Measurements from ENCODE around the gene P4HA3. TPM values are rescaled to one million over a fixed set of nuclear protein-coding genes. Genes with fewer than 3 reads are reported as not detected.

Gene P4HA3
- total and polyA plus RNA-seq, 12 donors, result 0.52 to 2.9 (median 1.0) TPM; not detected in 1

DNA sequence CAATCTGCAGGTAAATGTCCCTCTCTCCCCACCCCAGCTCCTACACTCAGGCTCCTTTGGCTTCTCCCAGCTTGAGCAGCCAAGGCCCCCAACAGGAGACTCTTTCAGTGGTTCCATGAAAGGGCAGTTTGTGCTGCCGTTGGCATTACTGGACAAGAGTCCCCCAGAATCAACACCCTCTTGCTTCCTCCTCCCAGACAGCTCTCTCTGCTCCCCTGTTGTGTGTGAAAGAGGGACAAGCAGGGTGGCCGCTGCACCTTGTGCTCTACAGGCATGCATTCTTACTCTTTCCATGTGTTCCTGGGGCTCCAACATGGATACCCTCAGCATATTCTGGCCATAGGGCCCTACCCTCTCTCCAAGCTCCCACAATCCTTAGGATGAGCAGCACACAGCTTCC, 48.7 kb downstream of the P4HA3 start:
- H3K4me1 ChIP-seq (replicated peaks in 1 of 2), result no peaks in the 10 kb centered on the region
- H3K9me3 ChIP-seq (replicated peaks in 1 of 3), result no peaks in the 10 kb centered on the region
- H3K4me3 ChIP-seq, result no peak overlapping the region
- intact Hi-C loops (cut with DNase I), result loop anchor here in 1 of 2 donors (10.0 kb wide), 1 partner anchor 52 kb away; the partner anchor contains the start of gene P4HA3
- no peaks in the 10 kb centered on the region for H3K27me3 ChIP-seq
- H3K27ac ChIP-seq, result no peak overlapping the region
- TF ChIP-seq, protein P1, sequence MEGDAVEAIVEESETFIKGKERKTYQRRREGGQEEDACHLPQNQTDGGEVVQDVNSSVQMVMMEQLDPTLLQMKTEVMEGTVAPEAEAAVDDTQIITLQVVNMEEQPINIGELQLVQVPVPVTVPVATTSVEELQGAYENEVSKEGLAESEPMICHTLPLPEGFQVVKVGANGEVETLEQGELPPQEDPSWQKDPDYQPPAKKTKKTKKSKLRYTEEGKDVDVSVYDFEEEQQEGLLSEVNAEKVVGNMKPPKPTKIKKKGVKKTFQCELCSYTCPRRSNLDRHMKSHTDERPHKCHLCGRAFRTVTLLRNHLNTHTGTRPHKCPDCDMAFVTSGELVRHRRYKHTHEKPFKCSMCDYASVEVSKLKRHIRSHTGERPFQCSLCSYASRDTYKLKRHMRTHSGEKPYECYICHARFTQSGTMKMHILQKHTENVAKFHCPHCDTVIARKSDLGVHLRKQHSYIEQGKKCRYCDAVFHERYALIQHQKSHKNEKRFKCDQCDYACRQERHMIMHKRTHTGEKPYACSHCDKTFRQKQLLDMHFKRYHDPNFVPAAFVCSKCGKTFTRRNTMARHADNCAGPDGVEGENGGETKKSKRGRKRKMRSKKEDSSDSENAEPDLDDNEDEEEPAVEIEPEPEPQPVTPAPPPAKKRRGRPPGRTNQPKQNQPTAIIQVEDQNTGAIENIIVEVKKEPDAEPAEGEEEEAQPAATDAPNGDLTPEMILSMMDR (IDR thresholded peaks at IDR 0.05), result no peak
- TF ChIP-seq POLR2A (IDR thresholded peaks at IDR 0.05), result no peak
- WGBS, 4 donors, result 77 to 100% (median 92%) methylated on average over 2 of the region's 2 CpGs
- no peak for DNase-seq
- H3K36me3 ChIP-seq (replicated peaks in 1 of 2), result no peaks in the 10 kb centered on the region

DNA sequence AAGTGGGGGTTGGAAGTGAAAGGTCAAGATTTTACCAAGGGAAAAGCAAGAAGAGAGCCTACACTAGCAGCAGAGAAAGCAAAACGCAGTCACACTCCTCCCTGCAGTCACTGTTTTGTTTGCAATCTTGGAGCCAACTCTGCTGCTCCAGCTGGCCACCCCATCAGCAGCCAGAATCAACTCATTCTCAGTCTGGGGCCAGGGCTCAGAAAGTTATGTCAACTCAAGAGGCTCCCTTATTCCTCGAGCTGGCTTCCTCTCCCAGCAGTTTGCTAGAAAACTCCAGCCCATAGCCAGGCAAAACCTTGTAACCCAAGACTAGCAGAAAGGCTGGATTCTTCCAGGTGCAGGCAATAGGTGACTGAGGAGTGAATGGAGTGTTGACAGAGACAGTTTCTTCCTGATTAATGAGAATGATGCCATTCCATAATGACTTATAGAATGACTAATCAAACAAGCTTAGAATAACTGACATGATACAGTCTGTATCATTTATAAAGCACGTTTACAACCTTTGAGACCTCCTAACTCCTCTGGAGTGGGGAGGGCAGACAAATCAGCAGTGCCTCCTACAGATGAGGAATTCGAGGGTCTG, 53.4 kb downstream of the P4HA3 start:
- DNase-seq, result peak in 5 of 7 donors; percentile 18 to 56 (median 29)
- intact Hi-C loops (cut with DNase I), result loop anchor here (5.0 to 10.0 kb wide), 5 partner anchors 64 to 307 kb away; no protein-coding TSS in a partner anchor

DNA sequence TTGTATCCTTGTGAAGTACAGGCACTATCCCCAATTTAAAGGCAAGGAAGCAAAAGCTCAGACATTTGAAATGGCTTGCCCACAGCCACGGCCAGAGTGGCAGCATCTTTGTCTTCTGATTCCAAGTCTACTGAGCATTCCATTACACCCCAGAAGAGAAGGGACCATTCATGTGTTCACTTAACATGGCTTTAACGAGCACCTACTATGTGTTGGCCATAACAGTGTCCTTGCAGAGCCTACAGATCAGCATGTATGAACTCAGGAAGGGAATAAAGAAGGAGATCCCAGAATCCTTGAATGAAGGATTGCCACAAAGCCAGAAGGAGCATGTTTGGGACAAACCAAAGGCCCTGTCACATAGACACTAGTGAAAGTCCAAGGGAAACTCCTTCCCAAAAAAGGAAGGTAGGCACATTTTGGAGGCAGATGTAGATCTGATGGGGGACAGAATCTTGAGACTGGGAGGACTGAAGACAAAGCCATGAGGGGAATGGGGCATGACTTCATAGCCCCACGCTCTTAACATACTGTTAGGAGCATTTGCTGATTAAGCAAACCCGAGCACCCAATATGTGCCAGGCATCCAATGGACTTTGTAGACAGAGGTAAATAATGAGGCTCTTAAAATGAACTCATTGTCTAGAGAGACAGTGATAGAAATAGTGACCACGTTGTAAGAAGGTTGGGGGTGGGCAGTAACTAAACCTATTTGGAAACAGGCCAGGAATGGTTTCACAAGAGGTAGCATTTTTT, 54.9 kb downstream of the P4HA3 start:
- WGBS, 4 donors, result 77 to 87% (median 85%) methylated on average over 5 of the region's 5 CpGs
- H3K27ac ChIP-seq, result no peak overlapping the region
- H3K27me3 ChIP-seq, result no peaks in the 10 kb centered on the region
- H3K36me3 ChIP-seq (replicated peaks in 1 of 2), result peaks cover 0 to 35% of the 10 kb centered on the region in 2 donors
- no peak for DNase-seq
- no peaks in the 10 kb centered on the region for H3K9me3 ChIP-seq (replicated peaks in 1 of 3)
- H3K4me3 ChIP-seq, result no peak overlapping the region
- no peak for TF ChIP-seq POLR2A (IDR thresholded peaks at IDR 0.05)
- TF ChIP-seq, protein P1 (IDR thresholded peaks at IDR 0.05), result no peak
- intact Hi-C loops (cut with DNase I), result loop anchor here (5.0 to 10.0 kb wide), 5 partner anchors 66 to 308 kb away; no protein-coding TSS in a partner anchor
- H3K4me1 ChIP-seq (replicated peaks in 1 of 2), result no peaks in the 10 kb centered on the region

More for the DNA sequence above, 53.4 kb downstream of the P4HA3 start:
- H3K27me3 ChIP-seq, result no peaks in the 10 kb centered on the region
- no peak for TF ChIP-seq POLR2A (IDR thresholded peaks at IDR 0.05)
- TF ChIP-seq, protein P1 (IDR thresholded peaks at IDR 0.05), result no peak
- no peak overlapping the region for H3K27ac ChIP-seq
- no peaks in the 10 kb centered on the region for H3K4me1 ChIP-seq (replicated peaks in 1 of 2)
- no peak overlapping the region for H3K4me3 ChIP-seq
- H3K36me3 ChIP-seq (replicated peaks in 1 of 2), result peaks cover 0 to 22% of the 10 kb centered on the region in 2 donors
- H3K9me3 ChIP-seq (replicated peaks in 1 of 3), result no peaks in the 10 kb centered on the region
- WGBS, 4 donors, result 48 to 60% (median 53%) methylated on average over 4 of the region's 4 CpGs

DNA sequence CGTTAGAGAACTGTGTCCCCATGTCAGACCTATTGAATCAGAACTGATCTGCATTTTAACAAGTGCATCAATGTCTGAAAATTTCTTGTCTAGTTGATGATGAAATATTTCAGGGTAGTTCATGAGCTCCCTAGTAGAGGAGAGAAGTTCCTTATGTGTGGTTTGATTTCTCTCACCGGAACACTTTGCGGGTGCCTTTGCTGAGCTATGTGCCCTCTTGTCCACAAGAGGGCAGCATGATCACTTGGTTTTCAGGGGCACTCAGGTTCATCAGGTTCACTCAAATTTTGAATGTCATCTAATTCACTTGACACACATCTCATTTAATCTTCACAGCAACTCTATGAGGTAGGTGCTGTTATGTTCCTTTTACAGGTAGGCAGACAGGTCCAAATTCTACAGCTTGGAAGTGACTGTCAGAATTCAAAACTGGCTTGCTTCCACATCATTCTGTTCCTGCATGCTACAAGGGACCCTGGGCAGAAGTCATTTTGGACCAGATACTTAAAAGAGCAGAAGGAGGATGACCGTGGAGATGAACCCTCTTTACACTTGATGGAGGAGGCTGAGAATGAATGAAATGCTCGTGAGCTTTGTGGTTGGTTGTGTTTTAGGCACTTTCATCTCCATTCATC, 55.6 kb downstream of the P4HA3 start:
- Histone ChIP-seq H3K36me3 (replicated peaks in 1 of 2) (peaks cover 0 to 42% of the 10 kb centered on the region in 2 donors), H3K27me3 (no peaks in the 10 kb centered on the region), H3K27ac (no peak overlapping the region), H3K4me1 (replicated peaks in 1 of 2) (no peaks in the 10 kb centered on the region), H3K9me3 (replicated peaks in 1 of 3) (no peaks in the 10 kb centered on the region), H3K4me3 (no peak overlapping the region)
- 43 to 46% (median 45%) methylated on average over 5 of the region's 5 CpGs for WGBS, 4 donors
- intact Hi-C loops (cut with DNase I), result loop anchor here (5.0 to 10.0 kb wide), 5 partner anchors 66 to 309 kb away; no protein-coding TSS in a partner anchor
- peak; percentile 28 to 77 (median 54) for DNase-seq
- TF ChIP-seq, protein P1 (IDR thresholded peaks at IDR 0.05), result peak; percentile 82 to 92 (median 84)
- no peak for TF ChIP-seq POLR2A (IDR thresholded peaks at IDR 0.05)

Data from adrenal gland (tissue), 12 donors.